ENCODE data around the gene MEF2B. TPM values are rescaled to one million over a fixed set of nuclear protein-coding genes. Genes with fewer than 3 reads are reported as not detected.

Gene MEF2B
- total and polyA plus RNA-seq, 5 donors = 0.23 to 1.1 (median 0.45) TPM

DNA sequence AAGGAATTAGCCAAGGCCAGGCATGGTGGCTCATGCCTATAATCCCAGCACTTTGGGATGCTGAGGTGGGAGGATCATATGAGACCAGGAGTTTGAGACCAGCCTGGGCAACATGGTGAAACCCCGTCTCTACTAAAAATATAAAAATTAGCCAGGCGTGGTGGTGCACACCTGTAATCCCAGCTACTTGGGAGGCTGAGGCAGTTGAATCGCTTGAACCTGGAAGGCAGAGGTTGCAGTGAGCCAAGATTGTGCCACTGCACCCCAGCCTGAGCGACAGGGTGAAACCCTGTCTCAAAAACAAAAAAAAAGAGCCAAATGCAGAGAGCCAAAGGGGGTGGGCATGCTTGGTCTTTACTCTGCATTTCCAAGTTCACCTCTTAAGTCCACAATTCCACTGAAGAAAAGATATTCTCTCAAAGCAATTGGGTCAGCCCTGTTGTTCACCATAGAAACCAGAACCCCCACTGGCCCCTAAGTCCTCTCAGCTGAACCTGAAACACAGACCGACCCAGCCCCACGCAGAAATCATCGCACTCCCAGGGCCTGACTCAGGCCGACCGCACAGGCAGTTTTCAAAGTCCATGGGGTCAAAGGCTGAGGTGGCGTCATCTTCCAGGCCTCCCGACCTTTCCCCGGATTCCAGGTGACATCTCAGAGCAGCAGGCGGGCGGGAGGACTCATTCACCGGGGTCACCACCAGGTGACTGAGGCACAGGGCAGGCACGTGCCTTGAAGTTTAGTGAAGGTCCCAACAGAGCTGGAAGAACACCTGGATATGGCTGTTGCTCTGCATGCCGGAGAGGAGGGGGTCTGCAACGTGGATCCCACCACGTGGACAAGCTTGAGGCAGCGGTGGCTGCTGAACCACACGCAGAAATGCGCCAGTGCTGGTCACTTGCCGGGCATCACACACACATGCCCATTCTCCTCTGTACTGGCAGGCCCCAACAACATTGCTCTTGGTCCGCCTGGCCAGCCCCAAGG lies 73.1 kb downstream of the MEF2B start:
- DNase-seq = no peak
- H3K9me3 ChIP-seq (ENCODE audit: control insufficient read depth, low read length) = no peaks in the 10 kb centered on the region
- ATAC-seq = no peak
- H3K4me3 ChIP-seq (ENCODE audit: low read length) = no peak overlapping the region
- no peak overlapping the region for H3K27ac ChIP-seq (ENCODE audit: low read length)
- H3K27me3 ChIP-seq (ENCODE audit: control insufficient read depth, insufficient read depth) = no peaks in the 10 kb centered on the region
- no peaks in the 10 kb centered on the region for H3K4me1 ChIP-seq (ENCODE audit: control insufficient read depth, insufficient read depth, low read length)
- WGBS = 91% methylated on average over 24 of the region's 24 CpGs
- intact Hi-C loops (cut with DNase I) = no loop called here

DNA sequence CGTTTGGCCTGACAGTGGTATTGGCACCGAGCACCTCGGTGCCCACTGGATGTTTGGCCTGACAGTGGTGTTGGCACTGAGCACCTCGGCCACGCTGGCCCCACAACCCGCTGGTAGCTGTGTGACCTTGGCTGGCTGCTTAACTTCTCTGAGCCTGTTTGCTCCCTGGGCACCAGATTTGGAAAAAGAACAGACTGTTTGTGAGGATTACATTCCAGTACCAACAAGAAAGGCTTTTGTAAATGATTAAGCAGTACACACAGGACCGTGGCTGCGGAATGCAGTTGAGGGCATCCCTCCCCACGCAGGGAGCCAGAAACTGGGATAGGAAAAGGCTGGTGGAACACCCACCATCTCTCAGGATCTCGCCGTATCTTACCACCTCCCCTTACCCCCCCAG lies 74.4 kb downstream of the MEF2B start:
- intact Hi-C loops (cut with DNase I) = no loop called here
- Histone ChIP-seq H3K4me1 (ENCODE audit: control insufficient read depth, insufficient read depth, low read length) (no peaks in the 10 kb centered on the region), H3K27me3 (ENCODE audit: control insufficient read depth, insufficient read depth) (no peaks in the 10 kb centered on the region), H3K4me3 (ENCODE audit: low read length) (no peak overlapping the region), H3K9me3 (ENCODE audit: control insufficient read depth, low read length) (no peaks in the 10 kb centered on the region), H3K27ac (ENCODE audit: low read length) (no peak overlapping the region)
- DNase-seq = no peak
- WGBS = 82% methylated on average over 11 of the region's 11 CpGs
- ATAC-seq = no peak

Other genes starting within 250 kb of the MEF2B start
- 10 to 100 TPM; 10.2 to 14.9 (median 12.4) TPM for gene HOMER3, start 229.0 kb downstream of the MEF2B start, total RNA-seq
- gene HOMER3, start 229.0 kb downstream of the MEF2B start, polyA plus RNA-seq = 26.5 TPM
- 10 to 100 TPM; 50.3 to 77.7 (median 71.0) TPM for gene SUGP2, start 136.7 kb downstream of the MEF2B start, total RNA-seq
- 48.3 TPM for gene SUGP2, start 136.7 kb downstream of the MEF2B start, polyA plus RNA-seq
- gene ARMC6, start 136.7 kb downstream of the MEF2B start, total RNA-seq = 10 to 100 TPM; 12.1 to 14.7 (median 13.8) TPM
- 16.7 TPM for gene ARMC6, start 136.7 kb downstream of the MEF2B start, polyA plus RNA-seq
- 10 to 100 TPM; 13.4 to 18.7 (median 13.7) TPM for gene SLC25A42, start 106.3 kb downstream of the MEF2B start, total RNA-seq
- gene SLC25A42, start 106.3 kb downstream of the MEF2B start, polyA plus RNA-seq = 15.7 TPM
- gene TMEM161A, start 31.8 kb downstream of the MEF2B start, total RNA-seq = 10 to 100 TPM; 14.0 to 27.0 (median 21.0) TPM
- gene TMEM161A, start 31.8 kb downstream of the MEF2B start, polyA plus RNA-seq = 19.5 TPM
- 10 to 100 TPM; 27.5 to 33.2 (median 31.3) TPM for gene BORCS8, start 21.9 kb upstream of the MEF2B start, total RNA-seq
- 30.3 TPM for gene BORCS8, start 21.9 kb upstream of the MEF2B start, polyA plus RNA-seq
- gene RFXANK, start 22.0 kb upstream of the MEF2B start, total RNA-seq = 10 to 100 TPM; 35.2 to 46.1 (median 44.7) TPM
- 55.0 TPM for gene RFXANK, start 22.0 kb upstream of the MEF2B start, polyA plus RNA-seq
- 1 to 10 TPM; 6.4 to 10.0 (median 6.7) TPM for gene NR2C2AP, start 33.2 kb upstream of the MEF2B start, total RNA-seq
- gene NR2C2AP, start 33.2 kb upstream of the MEF2B start, polyA plus RNA-seq = 8.1 TPM
- not detected for gene NCAN, start 41.7 kb upstream of the MEF2B start, total RNA-seq
- gene NCAN, start 41.7 kb upstream of the MEF2B start, polyA plus RNA-seq = not detected
- 1 to 10 TPM in 1 of 4 donors, under 1 TPM in 3; 0.48 to 1.3 (median 0.90) TPM for gene TM6SF2, start 103.0 kb upstream of the MEF2B start, total RNA-seq
- 0.34 TPM for gene TM6SF2, start 103.0 kb upstream of the MEF2B start, polyA plus RNA-seq
- gene SUGP1, start 150.2 kb upstream of the MEF2B start, total RNA-seq = 10 to 100 TPM; 34.8 to 44.9 (median 41.5) TPM
- 27.4 TPM for gene SUGP1, start 150.2 kb upstream of the MEF2B start, polyA plus RNA-seq
- 10 to 100 TPM; 26.5 to 36.2 (median 32.2) TPM for gene MAU2, start 150.6 kb upstream of the MEF2B start, total RNA-seq
- 20.5 TPM for gene MAU2, start 150.6 kb upstream of the MEF2B start, polyA plus RNA-seq
- 10 to 100 TPM; 31.4 to 53.9 (median 36.0) TPM for gene GATAD2A, start 235.4 kb upstream of the MEF2B start, total RNA-seq
- 12.2 TPM for gene GATAD2A, start 235.4 kb upstream of the MEF2B start, polyA plus RNA-seq